NB4 (cell line): ENCODE measurements around the gene C3.

Experiments
- DNase-seq: peaks from one replicate; pipeline ENCODE4 v3.0.0; 2010; ENCODE audit warnings: low read depth
- H3K4me3 ChIP-seq: one replicate; pipeline ENCODE4 v1.5.1; 2011; ENCODE audit warnings: mild to moderate bottlenecking, low read depth, low read length, moderate library complexity
- MYC ChIP-seq: IDR thresholded peaks from 2 replicates; pipeline ENCODE4 v1.6.1; 2011; ENCODE audit warnings: low read depth, low read length
- POLR2A ChIP-seq: IDR thresholded peaks from 2 replicates; pipeline ENCODE4 v1.6.1; 2011; ENCODE audit warnings: mild to moderate bottlenecking; ENCODE audit not compliant: insufficient read length; ENCODE audit errors: extremely low read depth
- TF ChIP-seq, protein P1 (sequence below): IDR thresholded peaks from one replicate; pipeline ENCODE4 v1.5.1; 2012; ENCODE audit warnings: low read depth, low read length
- TF ChIP-seq, protein P2 (sequence below): IDR thresholded peaks from 2 replicates; pipeline ENCODE4 v1.6.1; 2011; ENCODE audit warnings: low read depth, low read length

The C3 gene

DNA sequence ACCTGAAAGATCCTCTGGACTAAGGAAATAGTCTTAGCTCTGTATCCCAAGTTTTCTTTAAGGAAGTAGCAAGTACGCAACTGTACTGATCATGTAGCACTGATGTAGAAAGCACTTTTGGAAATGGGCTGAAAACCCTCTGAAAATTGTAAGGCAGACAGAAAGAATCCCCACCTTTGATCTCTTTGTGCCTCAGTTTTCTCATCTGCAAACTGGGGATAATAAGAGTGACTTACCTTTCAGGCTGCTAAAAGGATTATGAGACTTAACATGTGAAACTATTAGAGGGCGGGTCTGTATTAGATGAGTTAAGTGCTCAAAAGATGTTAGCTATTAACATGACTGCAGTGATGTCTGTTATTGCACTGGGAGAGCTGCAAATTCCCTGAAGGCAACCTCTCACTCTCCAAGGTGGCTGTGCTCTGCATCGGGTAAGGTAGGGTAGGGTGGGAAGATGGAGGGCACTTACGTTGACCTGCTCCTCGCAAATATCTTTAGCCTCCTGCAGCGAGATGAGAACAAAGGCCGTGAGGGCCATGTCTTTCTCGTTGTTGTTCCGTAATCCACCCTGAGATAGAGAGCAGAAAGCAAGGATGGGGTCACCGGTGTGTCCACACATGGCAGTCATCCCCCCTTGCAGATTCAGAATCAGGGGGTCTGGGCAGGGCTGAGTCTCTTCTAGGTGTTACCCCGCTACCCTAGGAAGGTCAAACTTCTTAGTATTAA is 30.1 kb downstream of the C3 start:
- no peak for DNase-seq
- TF ChIP-seq POLR2A: no peak
- TF ChIP-seq, protein P1, sequence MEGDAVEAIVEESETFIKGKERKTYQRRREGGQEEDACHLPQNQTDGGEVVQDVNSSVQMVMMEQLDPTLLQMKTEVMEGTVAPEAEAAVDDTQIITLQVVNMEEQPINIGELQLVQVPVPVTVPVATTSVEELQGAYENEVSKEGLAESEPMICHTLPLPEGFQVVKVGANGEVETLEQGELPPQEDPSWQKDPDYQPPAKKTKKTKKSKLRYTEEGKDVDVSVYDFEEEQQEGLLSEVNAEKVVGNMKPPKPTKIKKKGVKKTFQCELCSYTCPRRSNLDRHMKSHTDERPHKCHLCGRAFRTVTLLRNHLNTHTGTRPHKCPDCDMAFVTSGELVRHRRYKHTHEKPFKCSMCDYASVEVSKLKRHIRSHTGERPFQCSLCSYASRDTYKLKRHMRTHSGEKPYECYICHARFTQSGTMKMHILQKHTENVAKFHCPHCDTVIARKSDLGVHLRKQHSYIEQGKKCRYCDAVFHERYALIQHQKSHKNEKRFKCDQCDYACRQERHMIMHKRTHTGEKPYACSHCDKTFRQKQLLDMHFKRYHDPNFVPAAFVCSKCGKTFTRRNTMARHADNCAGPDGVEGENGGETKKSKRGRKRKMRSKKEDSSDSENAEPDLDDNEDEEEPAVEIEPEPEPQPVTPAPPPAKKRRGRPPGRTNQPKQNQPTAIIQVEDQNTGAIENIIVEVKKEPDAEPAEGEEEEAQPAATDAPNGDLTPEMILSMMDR: no peak
- TF ChIP-seq, protein P2, sequence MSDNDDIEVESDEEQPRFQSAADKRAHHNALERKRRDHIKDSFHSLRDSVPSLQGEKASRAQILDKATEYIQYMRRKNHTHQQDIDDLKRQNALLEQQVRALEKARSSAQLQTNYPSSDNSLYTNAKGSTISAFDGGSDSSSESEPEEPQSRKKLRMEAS: no peak
- TF ChIP-seq MYC: no peak
- H3K4me3 ChIP-seq: no peak overlapping the region

DNA sequence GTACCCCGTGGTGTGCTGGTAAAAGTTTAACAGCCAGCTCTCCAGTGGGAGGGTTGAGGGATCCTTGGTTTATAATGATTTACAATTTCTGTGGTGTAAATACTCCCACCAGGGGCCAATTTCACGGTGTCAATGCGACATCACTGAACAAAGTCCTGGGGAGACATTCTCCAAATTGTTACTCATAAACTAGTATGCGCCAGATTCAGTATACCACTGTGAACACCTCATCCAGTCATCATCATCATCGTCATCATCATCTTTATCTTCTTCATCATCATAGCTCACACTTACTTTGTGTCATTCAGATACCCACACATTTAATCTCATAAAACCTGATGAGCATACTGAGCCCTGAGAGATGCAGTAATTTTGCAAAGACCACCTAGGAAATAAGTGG is 33.3 kb downstream of the C3 start:
- TF ChIP-seq, protein P2: no peak
- TF ChIP-seq POLR2A: no peak
- TF ChIP-seq, protein P1: no peak
- no peak for TF ChIP-seq MYC
- H3K4me3 ChIP-seq: no peak overlapping the region

DNA sequence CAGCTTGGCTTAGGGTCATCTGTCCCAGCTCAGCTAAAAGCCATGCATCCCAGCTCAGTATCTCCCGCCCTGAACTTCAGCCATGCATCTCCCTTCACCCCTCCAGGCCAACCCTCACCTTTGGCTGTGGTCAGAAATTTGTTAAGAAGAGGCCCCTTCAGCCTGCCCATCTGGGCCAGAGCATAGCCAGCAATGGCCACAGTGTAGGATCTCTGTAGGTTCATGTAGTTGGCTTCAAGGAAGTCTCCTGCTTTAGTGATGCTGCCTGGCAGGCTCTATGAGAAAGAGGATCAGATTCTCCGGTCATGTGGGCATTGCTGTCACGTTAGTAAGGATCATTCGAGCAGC is 33.8 kb downstream of the C3 start:
- H3K4me3 ChIP-seq: no peak overlapping the region
- DNase-seq: no peak
- TF ChIP-seq, protein P1: no peak
- TF ChIP-seq POLR2A: no peak
- no peak for TF ChIP-seq MYC
- TF ChIP-seq, protein P2: no peak

More for the DNA sequence above, 33.3 kb downstream of the C3 start:
- no peak for DNase-seq

DNA sequence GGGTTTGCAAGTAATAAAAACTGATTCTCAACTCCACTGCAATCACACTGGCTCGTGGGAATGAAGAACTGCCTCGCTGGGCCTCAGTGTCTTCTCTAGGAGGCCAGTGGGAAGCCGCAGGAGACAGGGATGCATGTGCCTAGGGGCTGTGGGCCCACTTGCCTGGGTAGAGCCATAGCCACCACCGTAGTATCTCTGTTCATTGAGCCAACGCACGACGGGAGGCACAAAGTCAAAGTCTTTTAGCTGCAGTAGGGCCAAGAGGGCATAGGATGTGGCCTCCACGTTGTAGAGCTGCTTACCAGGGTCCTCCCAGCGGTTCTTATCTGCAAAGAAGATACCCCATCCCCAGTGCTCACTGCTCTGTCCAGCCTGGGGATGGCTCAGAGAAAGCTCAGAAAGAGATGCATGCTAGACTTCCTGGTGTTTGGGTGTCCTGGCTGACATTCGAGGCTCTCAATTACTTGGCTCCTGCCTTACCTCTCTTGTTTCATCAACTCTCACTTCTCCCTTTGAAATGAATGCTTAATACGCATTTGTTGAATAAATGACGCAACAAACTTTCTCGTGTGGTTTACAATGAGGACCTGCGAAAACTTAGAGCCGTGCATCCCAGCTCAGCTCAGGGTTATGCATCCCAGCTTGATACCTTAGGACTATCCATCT is 34.4 kb downstream of the C3 start:
- DNase-seq: no peak
- H3K4me3 ChIP-seq: no peak overlapping the region
- TF ChIP-seq, protein P2: no peak
- TF ChIP-seq MYC: no peak
- TF ChIP-seq, protein P1: no peak
- no peak for TF ChIP-seq POLR2A

DNA sequence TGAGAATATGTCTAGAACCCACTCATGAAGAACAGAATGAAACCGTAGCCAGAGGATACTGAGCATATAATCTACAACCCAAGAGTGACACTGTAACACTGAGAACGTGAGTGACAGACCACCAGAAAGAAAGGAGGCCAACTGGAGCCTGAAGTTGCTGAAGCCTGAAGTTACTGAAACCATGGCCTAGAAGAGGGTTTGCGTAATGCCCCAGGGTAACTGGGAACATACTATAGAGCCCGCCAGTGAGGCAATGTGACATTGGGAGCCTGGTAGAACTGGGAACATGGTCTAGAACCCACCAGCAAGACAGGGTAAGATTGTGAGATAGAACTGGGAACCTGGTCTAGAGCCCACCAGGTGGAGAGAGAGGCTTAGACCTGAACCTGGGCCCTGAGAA is 35.0 kb downstream of the C3 start:
- TF ChIP-seq, protein P1: no peak
- TF ChIP-seq POLR2A (no peak), MYC (no peak)
- TF ChIP-seq, protein P2: no peak
- DNase-seq: no peak
- H3K4me3 ChIP-seq: no peak overlapping the region
